GM20431 (cell line): ENCODE data around the gene CLIC4.
"Not testable (repeated sequence)": the region's sequence is repeated elsewhere in the genome, so short reads cannot be mapped to it uniquely, and the experiment has no call there.

Experiments
- in situ Hi-C: fragments of 300-500 bp; cut with MseI, MboI; formaldehyde crosslinking; loops from one replicate; pipeline ENCODE4 v1.15.0; 2020; ENCODE audit warnings: low sequenced_read_pairs; ENCODE audit not compliant: unreplicated experiment

Gene CLIC4

DNA sequence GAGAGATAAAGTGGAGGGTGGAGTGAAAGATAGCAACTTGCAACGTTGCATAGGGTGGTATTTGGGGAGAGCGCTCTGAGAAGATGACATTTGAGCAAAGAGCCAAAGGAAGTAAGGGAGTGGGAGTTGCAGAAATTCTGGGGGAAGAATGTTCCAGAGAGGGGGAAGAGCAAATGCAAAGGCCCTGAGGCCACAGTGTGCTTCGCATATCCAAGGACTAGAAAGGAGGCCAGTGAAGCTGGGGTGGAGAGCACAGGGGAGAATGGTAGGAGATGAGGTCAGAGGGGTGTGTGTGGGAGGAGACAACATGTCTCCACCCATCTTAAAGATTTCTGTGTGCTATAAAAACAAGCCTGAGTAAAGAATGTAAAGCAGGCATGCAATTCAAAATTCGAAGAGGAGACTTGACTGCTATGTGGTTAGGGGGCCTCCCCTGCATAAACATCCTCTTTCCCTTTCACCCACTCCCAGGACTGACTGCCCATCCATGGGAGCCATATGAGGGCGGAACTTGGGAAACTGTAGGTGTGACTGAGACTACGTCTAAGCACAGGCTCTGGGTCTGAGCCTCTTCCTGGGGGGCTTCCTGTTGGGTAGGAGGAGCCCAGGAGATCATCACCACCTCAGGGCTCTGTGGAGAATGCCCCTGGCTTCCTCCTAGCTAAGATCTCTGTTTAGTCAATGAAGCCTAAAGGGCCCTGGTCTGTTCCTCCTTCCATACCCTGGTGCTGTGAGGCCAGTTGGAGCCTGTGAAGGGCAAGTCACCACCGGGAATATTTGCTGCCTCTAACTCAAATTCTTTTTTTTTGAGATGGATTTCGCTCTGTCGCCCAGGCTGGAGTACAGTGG, 2.9 kb upstream of the CLIC4 start:
- in situ Hi-C loops, result no loop called here

DNA sequence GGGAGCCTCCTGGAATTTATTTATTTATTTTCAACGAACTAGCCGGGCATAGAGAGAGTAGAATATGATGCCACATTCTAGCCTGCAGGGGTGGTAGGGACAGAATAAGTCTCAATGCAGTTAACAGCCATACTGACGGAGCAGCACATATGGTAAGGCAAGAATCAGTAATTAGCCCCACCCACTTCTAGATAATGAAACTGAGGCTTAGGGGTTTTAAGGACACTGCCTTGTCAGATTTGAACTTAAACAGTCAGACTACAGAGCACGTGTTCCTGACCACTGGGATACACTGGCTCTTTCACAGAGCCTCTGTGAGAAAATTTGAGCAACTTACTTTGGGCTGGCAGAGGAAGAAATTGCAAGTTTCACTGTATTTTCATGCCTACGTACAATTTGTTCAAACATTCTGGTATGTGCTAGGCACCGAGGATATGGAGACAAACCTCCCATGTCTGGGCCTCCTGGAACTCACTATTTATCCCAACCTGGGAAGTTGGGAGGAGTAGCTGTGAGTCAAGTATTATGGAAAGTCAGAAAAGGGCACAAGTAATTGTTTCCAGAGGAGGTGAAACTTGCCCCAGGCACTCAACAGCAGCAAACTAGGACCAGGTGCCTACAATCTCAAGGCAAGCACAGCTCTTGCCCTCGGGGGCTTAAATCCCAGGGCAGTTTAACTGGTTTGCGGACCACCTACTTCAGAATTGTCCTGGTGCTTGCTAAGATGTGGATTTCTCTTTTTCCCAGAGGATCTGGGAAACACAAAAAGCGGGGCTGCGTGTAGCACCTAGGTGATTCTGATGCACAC, 1.6 kb upstream of the CLIC4 start:
- in situ Hi-C loops, result no loop called here

DNA sequence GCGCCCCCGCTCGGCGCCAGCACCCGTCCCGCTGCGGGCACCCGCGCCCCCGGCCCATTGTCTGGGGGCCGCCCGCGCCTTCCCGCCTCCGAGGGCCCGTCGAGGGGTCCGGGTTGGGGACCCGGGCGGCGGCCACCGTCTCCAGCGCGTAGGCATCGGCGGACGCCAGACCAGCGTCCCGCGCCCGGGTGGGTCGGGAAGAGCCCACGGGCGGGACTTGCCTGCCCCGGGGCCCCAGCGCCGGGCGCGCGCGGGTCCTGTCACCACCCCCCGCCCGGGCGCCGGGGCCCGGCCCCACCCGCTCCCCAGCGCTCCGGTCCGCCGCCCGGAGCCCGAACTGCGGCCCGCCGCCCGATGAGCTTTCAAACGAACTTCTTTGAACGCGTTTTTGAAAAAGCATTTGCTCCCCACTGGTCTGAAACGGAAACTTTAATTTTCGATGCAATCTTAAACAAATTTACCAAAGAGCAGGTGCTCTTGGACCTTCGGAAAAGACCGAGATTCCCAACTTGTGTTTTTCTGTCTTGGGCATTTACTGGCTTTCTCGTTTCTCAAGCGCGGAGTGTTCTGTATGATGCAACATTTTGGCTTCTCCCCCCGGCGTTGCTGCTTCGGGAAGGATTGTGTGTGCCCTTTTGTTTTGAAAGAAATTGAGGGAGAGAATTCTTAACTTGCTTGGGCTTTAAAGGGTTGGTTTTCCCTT, 615 bp downstream of the CLIC4 start:
- in situ Hi-C loops, result no loop called here

DNA sequence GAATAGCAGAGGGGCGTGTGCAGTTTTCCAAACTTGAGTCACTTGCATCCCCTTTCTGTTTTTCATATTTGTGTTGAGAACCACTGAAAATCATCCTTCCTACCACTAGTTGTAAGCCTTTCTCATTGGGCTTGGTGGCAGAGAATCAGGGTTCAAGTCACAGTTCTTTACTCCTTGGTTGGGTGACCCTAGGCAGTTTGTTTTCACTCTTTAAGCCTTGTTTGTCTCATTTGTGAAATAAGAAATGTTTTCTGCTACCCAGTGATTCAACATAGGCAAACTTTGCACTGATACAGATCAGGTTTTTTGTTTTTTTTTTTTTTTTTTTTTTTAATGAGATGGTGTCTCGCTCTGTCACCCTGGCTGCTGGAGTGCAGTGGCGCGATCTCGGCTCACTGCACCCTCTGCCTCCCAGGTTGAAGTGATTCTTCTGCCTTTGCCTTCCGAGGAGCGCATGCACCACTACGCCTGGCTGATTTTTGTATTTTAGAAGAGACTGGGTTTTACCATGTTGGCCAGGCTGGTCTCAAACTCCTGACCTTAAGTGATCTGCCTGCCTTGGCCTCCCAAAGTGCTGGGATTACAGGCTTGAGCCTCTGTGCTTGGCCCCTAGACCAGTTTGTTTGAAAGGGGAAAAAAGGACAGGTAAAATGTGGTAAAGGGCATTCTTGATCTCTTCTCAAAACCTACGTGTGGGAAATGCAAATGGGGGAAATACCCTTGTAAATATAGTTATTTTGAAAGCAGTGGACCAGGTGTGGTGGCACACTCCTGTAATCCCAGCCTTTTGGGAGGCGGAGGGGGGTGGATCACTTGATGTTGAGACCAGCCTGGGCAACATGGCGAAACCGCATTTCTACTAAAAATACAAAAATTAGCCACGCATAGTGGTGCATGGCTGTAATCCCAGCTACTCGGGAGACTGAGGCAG, 3.2 kb downstream of the CLIC4 start:
- in situ Hi-C loops, result no loop called here

DNA sequence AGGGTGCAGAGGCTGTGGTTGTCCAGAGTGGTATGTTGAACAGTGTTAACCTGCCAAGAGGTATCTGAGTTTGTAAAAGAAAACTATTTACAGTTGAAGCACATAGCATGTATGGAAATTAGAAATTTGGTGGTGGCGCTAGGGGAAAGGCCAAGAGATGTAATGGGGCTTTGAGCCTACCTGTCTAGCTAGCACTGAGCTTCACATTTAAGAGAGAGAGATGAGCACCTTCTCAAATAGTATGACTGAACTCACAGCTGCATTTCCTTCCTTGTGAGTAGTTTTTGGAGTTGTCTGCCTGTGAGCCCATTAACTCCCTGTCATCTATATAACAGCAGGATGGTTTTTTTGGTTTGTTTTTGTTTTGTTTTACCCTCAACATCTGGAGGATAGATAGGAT, 4.0 kb downstream of the CLIC4 start:
- in situ Hi-C loops, result no loop called here

DNA sequence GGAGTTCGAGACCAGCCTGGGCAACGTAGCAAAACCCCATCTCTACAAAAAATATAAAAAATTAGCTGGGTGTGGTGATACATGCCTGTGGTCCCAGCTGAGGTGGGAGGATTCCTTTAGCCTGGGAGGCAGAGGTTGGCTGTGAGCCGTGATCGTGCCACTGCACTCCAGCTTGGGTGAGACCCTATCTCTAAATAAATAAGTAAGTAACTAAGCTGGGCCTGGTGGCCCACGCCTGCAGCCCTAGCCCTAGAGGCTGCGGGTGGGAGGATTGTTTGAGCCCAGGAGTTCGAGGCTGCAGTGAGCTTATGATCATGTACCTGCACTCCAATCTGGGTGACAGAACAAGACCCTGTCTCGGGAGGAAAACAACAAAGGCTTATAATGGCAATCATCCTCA, 4.6 kb downstream of the CLIC4 start:
- in situ Hi-C loops, result no loop called here

DNA sequence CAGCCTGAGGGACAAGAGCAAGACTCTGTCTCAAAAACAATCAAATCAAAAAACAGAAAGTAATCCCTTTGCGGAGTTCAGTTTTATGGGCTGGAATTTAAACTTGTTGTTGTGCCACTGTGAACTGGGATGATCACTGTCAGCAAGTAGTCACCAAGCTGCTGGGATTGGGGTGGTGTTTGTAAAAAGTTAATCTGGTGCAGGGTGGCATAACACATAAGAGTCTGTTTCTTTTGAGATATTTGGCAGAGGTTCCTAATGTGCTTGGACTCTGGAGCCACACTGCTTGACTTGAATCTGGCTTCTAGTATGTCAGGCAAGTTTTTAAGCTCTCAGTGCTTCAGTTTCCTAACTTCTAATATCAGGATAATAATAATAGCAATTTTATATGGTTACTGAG, 6.6 kb downstream of the CLIC4 start:
- in situ Hi-C loops, result no loop called here

DNA sequence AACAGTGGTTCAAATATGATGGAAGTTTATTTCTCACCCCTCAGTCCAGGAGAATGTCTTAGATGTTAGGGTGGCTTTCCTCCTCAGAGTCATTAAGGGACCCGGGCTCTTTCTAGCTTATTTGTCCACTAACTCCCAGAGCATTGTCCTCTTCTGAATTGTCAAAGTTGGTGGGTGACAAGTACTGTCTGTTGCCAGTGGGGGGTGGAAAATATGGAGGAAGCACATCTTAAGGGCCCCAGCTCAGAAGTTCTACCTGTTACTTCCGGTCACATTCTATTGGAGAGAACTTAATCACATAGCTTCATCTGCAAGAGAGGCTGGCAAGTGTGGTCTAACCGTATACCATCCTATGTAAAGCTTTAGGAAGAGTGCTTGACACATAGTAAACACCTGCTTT, 7.1 kb downstream of the CLIC4 start:
- in situ Hi-C loops, result no loop called here

DNA sequence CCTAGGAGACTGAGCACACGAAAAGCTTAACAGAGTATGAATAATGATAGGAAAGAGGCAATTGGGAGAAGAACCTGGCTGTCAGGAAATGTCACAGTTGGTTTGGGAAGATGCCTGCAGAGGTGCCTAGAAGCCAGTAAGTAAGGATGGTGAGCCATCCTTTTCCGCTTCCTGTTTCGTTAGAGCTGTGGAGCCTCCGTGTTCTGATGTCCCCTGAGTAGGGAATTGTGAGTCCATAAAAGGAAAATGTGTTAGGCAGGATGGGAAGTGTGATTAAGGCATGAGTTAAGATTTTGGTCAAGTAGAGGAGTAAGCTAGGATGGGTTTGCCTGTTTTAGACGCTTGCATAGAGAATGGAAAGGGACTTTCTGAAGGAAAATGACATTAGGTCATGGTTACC, 9.0 kb downstream of the CLIC4 start:
- in situ Hi-C loops, result no loop called here

DNA sequence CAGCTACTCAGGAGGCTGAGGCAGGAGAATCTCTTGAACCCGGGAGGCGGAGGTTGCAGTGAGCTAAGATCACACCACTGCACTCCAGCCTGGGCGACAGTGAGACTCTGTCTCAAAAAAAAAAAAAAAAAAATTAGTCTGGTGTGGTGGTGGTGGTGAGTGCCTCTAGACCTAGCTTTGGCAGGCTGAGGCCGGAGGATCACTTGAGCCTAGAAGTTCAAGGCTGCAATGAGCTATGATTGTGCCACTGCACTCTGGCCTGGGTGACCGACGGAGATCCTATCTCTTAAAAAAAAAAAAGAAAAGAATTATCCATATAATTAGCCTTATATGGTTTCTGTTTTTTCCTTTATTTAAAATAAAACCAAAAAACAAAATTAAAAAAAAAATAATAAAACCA, 10.1 kb downstream of the CLIC4 start:
- in situ Hi-C loops, result not testable (repeated sequence)

DNA sequence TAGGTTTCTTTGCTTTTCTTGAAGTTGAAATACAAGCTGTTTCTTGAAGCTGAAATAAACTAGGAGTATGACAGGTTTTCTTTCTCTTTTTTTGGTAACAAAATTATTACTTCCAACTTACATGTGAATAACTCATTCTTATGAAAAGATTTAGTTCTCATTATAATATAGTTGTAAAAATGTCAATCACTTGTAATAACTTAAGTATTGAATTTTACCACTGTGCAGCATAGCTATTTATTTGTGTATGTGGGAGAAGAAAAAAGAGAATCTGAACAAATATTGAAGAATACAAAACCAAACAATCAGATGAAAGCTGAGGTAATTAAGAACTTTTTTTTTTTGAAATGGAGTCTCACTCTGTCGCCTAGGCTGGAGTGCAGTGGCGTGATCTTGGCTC, 11.1 kb downstream of the CLIC4 start:
- in situ Hi-C loops, result no loop called here

DNA sequence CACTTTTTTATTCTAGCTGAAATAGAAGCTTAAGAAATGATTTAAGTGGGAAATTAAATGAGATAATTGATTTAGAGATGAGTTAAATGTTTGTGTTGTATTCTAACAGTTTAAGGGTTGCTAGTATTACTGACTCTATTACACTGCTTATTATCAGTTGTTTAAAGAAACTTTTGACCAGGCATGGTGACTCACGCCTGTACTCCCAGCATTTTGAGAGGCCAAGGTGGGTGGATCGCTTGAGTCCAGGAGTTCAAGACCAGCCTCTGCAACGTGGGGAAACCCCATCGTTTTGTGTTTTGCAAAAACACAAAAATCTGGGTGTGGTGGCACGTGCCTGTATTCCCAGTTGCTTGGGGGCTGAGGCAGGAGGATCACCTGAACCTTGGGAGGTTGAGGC, 14.2 kb downstream of the CLIC4 start:
- in situ Hi-C loops, result no loop called here

DNA sequence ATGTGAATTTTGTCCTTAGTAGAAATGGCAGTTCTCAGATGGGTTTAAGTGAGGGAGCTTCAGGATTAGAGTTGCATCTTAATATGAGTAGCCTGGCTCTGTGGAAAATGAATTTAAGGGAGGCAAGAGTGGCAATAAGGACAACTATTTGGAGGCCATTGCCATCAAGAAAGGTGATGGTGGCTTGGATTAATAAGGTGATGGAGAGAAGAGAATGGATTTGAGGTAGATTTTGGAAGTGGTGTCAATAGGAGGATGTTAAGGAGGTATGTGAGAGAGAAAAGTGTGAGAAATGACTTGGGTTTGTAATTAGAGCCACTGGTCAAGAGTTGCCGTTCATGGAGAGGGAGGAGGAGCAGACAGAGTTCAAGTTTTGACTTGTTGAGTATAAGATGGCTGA, 16.3 kb downstream of the CLIC4 start:
- in situ Hi-C loops, result no loop called here

DNA sequence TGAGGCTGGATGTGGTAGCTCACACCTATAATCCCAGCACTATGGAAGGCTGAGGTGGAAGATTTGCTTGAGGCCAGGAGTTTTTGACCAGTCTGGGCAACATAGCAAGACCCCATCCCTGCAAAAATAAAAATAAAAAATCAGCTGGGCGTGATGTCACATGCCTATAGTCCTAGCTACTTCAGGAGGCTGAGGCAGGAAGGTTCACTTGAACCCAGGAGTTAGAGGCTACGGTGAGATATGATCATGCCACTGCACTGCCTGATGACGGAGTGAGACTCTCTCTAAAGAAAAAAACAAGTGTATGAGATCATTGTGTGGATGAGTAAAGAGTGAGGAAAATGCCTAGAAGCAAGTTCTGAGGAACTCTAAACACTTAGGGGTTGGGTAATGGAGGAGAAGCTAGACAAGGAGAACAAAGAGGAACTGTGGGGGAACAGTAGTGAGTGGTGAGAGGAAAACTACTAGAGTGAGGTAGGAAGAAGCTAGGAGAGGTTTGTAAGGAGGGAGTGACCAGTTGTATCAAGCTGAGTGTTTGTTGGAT, 17.0 kb downstream of the CLIC4 start:
- in situ Hi-C loops, result no loop called here

DNA sequence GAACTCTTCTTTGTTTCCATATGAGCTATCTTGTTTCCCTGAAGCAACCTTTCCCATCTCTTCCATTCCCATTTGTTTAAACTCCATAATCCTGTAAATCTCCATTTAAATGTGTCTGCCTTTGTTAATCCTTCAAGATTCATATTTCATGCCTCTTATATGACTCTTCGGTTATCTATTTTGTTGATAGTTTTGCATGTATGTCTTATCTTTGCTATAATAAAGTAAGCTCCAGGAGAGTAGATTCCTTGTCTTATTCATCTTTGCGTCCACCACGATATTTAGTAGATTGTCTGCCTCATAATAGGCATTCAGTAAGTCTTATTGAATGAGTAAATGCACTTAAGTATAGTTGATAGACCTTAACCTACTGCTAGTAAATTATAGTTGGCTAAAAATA, 18.4 kb downstream of the CLIC4 start:
- in situ Hi-C loops, result no loop called here

DNA sequence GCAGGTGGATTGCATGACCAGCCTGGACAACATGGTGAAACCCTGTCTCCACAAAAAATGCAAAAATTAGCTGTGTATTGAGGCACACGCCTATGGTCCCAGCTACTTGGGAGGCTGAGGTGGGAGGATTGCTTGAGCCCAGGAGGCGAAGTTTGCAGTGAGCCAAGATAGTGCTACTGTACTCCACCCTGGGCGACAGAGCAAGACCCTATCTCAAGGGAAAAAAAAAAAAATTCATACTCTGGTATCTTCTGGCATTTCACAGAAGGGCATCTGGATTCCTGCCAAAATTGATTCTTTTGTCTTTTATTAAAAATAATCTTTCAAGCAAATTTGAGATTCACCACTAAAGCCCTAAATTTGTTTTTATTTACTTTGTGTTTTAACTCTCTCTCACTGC, 19.2 kb downstream of the CLIC4 start:
- in situ Hi-C loops, result no loop called here

DNA sequence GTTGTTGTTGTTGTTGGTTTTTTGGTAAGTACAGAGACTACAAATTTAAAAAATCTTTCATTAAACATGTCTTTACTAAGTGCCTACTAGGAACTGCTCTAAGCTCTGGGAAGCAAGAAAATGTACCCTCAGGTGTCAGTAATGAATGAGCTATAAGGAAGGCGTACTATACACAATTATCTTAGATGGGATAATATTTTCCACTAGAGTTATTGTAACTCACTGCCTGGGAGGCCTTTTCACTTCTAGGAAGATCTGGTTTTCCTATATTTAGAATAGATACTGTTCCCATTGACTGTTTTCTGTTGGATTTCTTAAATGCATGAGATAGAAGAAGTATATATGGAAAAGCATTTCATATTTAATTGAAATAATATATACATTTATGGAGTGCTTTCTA, 19.6 kb downstream of the CLIC4 start:
- in situ Hi-C loops, result no loop called here

DNA sequence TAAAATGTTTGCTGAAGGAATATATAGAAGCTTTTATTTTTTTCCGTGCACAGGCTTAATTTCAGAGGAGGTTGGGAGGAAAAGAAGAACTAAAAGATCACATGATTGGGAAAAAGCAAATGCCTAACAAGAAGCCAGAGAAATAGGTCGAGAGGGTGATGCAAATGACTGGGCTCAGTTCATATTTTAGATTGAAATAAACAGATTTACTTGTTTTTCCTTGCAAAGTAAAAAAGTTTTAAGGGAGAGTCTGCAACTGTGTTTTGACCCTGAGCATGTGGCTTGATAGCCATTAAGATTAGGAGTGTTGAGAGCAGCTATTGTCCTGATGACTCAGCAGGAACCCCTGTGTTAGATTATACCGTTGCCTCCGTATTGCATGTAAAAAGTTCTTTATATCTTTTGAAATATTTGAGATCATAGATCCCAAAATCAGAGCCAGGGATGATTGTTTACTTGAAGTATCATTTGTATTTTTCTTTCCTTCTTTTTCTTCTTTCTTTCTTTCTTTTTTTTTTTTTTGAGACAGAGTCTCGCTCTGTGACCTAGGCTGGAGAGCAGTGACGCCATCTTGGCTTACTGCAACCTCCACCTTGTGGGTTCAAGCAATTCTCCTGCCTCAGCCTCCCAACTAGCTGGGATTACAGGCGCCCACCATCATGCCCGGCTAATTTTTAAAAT, 20.2 kb downstream of the CLIC4 start:
- in situ Hi-C loops, result no loop called here

DNA sequence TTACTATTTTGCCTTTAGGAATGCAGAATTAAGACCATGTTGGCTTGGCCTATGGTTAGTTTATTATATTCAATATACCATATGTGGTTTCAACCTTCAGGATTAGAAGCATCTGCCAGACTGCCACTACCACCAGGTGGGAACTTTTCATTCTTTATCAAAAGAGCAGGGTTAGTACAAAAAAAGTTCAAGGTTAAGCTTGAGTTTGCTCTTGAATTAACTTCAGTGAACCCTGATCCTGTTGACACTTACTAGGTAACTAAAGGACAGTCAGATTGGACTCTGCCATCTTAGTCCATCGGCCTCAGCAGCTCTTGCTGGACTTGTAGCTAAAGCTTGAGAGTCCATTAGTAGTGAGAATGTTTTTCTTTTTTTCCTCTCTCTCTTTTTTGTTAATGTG, 22.1 kb downstream of the CLIC4 start:
- in situ Hi-C loops, result no loop called here
